ENCODE measurements around the gene PRMT9. TPM values are rescaled to one million over a fixed set of nuclear protein-coding genes. Genes with fewer than 3 reads are reported as not detected.

PRMT9 gene
- polyA plus RNA-seq, 1 experiment: 3.3 TPM

GRCh38 chr4:147678796-147679549, 5.0 kb downstream of the PRMT9 start:
- DNase-seq (ENCODE audit: low read depth): no peak
- Histone ChIP-seq H3K36me3 (ENCODE audit: control insufficient read depth, insufficient read depth, low read length) (no peaks in the 10 kb centered on the region; the same call in 1 of the 2 replicates), H3K4me3 (ENCODE audit: low read depth, low read length) (no peak overlapping the region), H3K27me3 (ENCODE audit: control insufficient read depth, insufficient read depth, low read length) (no peaks in the 10 kb centered on the region; the same call in 1 of the 2 replicates)
- ChIA-PET POLR2A (no interaction called here), CTCF (interaction anchor here (0.6 kb wide), 1 partner anchor 501 kb away, joined by 3 read pairs; no protein-coding TSS in a partner anchor)
- no peak for TF ChIP-seq CTCF (IDR thresholded peaks at IDR 0.05; ENCODE audit: insufficient read depth, low read depth, low read length)

GRCh38 chr4:147678106-147678505, 5.9 kb downstream of the PRMT9 start:
- POLR2A ChIA-PET: no interaction called here
- CTCF ChIA-PET: no interaction called here
- Histone ChIP-seq H3K36me3 (ENCODE audit: control insufficient read depth, insufficient read depth, low read length) (no peaks in the 10 kb centered on the region; the same call in 1 of the 2 replicates), H3K4me3 (ENCODE audit: low read depth, low read length) (no peak overlapping the region), H3K27me3 (ENCODE audit: control insufficient read depth, insufficient read depth, low read length) (no peaks in the 10 kb centered on the region; the same call in 1 of the 2 replicates)
- no peak for TF ChIP-seq CTCF (IDR thresholded peaks at IDR 0.05; ENCODE audit: insufficient read depth, low read depth, low read length)
- no peak for DNase-seq (ENCODE audit: low read depth)

- H3K36me3 ChIP-seq (ENCODE audit: control insufficient read depth, insufficient read depth, low read length): no peaks in the 10 kb centered on the region; the same call in 1 of the 2 replicates
- no peak overlapping the region for H3K4me3 ChIP-seq (ENCODE audit: low read depth, low read length)
- POLR2A ChIA-PET: interaction anchor here (0.7 kb wide), 1 partner anchor 198 kb away, joined by 3 read pairs; no protein-coding TSS in a partner anchor
- no peaks in the 10 kb centered on the region for H3K27me3 ChIP-seq (ENCODE audit: control insufficient read depth, insufficient read depth, low read length)
- DNase-seq (ENCODE audit: low read depth): no peak
- CTCF ChIA-PET: interaction anchor here (0.6 to 1.4 kb wide), 2 partner anchors 80 to 193 kb away, joined by 4 to 5 read pairs; no protein-coding TSS in a partner anchor
- no peak for TF ChIP-seq CTCF (IDR thresholded peaks at IDR 0.05; ENCODE audit: insufficient read depth, low read depth, low read length)
These were observed 9.5 kb downstream of the PRMT9 start for GRCh38 chr4:147674496-147674895.

GRCh38 chr4:147674073-147674472, 9.9 kb downstream of the PRMT9 start:
- no peak for TF ChIP-seq CTCF (IDR thresholded peaks at IDR 0.05; ENCODE audit: insufficient read depth, low read depth, low read length)
- CTCF ChIA-PET: interaction anchor here (0.5 to 1.4 kb wide), 3 partner anchors 40 to 193 kb away, joined by 3 to 5 read pairs (median 4); no protein-coding TSS in a partner anchor
- Histone ChIP-seq H3K36me3 (ENCODE audit: control insufficient read depth, insufficient read depth, low read length) (no peaks in the 10 kb centered on the region; the same call in 1 of the 2 replicates), H3K4me3 (ENCODE audit: low read depth, low read length) (no peak overlapping the region), H3K27me3 (ENCODE audit: control insufficient read depth, insufficient read depth, low read length) (no peaks in the 10 kb centered on the region)
- DNase-seq (ENCODE audit: low read depth): no peak
- POLR2A ChIA-PET: interaction anchor here (0.7 kb wide), 1 partner anchor 199 kb away, joined by 3 read pairs; no protein-coding TSS in a partner anchor

GRCh38 chr4:147658501-147658900, 25.5 kb downstream of the PRMT9 start:
- Histone ChIP-seq H3K27me3 (ENCODE audit: control insufficient read depth, insufficient read depth, low read length) (no peaks in the 10 kb centered on the region), H3K4me3 (ENCODE audit: low read depth, low read length) (no peak overlapping the region), H3K36me3 (ENCODE audit: control insufficient read depth, insufficient read depth, low read length) (no peaks in the 10 kb centered on the region)
- CTCF ChIA-PET: no interaction called here
- TF ChIP-seq CTCF (IDR thresholded peaks at IDR 0.05; ENCODE audit: insufficient read depth, low read depth, low read length): no peak
- DNase-seq (ENCODE audit: low read depth): no peak
- POLR2A ChIA-PET: interaction anchor here (0.6 kb wide), 1 partner anchor 131 kb away, joined by 8 read pairs; no protein-coding TSS in a partner anchor
